Measurements from ENCODE around the gene NOXA1. TPM values are rescaled to one million over a fixed set of nuclear protein-coding genes. Genes with fewer than 3 reads are reported as not detected.
A peak's percentile ranks its signal among the peaks of the same experiment; 100 is the strongest.
"Not testable (repeated sequence)": the region's sequence is repeated elsewhere in the genome, so short reads cannot be mapped to it uniquely, and the experiment has no call there.

Gene NOXA1
- total RNA-seq, 4 donors from 2014 or later, result 6.3 to 11.4 (median 10.1) TPM

- no peaks in the 10 kb centered on the region for H3K27me3 ChIP-seq
- peaks cover 0 to 27% (median 14%) of the 10 kb centered on the region in 4 donors for H3K4me1 ChIP-seq
- no peak overlapping the region for H3K4me3 ChIP-seq
- no peak for TF ChIP-seq POLR2A (IDR thresholded peaks at IDR 0.05)
- TF ChIP-seq EP300 (IDR thresholded peaks at IDR 0.05), result no peak
- TF ChIP-seq, protein P1, sequence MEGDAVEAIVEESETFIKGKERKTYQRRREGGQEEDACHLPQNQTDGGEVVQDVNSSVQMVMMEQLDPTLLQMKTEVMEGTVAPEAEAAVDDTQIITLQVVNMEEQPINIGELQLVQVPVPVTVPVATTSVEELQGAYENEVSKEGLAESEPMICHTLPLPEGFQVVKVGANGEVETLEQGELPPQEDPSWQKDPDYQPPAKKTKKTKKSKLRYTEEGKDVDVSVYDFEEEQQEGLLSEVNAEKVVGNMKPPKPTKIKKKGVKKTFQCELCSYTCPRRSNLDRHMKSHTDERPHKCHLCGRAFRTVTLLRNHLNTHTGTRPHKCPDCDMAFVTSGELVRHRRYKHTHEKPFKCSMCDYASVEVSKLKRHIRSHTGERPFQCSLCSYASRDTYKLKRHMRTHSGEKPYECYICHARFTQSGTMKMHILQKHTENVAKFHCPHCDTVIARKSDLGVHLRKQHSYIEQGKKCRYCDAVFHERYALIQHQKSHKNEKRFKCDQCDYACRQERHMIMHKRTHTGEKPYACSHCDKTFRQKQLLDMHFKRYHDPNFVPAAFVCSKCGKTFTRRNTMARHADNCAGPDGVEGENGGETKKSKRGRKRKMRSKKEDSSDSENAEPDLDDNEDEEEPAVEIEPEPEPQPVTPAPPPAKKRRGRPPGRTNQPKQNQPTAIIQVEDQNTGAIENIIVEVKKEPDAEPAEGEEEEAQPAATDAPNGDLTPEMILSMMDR (IDR thresholded peaks at IDR 0.05), result no peak
- WGBS, 2 donors, result 86 to 89% methylated on average over 26 to 27 of the region's 30 CpGs
- no peak overlapping the region for H3K27ac ChIP-seq
- H3K9me3 ChIP-seq, result no peaks in the 10 kb centered on the region
- no peak for DNase-seq (ENCODE audit: low spot score in 2 of 2)
- H3K36me3 ChIP-seq, result peaks cover 0 to 37% (median 0%) of the 10 kb centered on the region in 3 donors
Observed at GRCh38 chr9:137462986-137463930, 40.1 kb downstream of the NOXA1 start.

GRCh38 chr9:137463931-137464290 is 40.7 kb downstream of the NOXA1 start:
- H3K4me1 ChIP-seq, result peaks cover 0 to 21% (median 9%) of the 10 kb centered on the region in 4 donors
- H3K4me3 ChIP-seq, result no peak overlapping the region
- peaks cover 0 to 37% (median 0%) of the 10 kb centered on the region in 3 donors for H3K36me3 ChIP-seq
- DNase-seq (ENCODE audit: low spot score in 2 of 2), result no peak
- no peaks in the 10 kb centered on the region for H3K27me3 ChIP-seq
- H3K9me3 ChIP-seq, result no peaks in the 10 kb centered on the region
- TF ChIP-seq EP300 (IDR thresholded peaks at IDR 0.05), result no peak
- TF ChIP-seq POLR2A (IDR thresholded peaks at IDR 0.05), result no peak
- H3K27ac ChIP-seq, result no peak overlapping the region
- 95% methylated on average over 13 of the region's 18 CpGs for WGBS, 2 donors

DNA sequence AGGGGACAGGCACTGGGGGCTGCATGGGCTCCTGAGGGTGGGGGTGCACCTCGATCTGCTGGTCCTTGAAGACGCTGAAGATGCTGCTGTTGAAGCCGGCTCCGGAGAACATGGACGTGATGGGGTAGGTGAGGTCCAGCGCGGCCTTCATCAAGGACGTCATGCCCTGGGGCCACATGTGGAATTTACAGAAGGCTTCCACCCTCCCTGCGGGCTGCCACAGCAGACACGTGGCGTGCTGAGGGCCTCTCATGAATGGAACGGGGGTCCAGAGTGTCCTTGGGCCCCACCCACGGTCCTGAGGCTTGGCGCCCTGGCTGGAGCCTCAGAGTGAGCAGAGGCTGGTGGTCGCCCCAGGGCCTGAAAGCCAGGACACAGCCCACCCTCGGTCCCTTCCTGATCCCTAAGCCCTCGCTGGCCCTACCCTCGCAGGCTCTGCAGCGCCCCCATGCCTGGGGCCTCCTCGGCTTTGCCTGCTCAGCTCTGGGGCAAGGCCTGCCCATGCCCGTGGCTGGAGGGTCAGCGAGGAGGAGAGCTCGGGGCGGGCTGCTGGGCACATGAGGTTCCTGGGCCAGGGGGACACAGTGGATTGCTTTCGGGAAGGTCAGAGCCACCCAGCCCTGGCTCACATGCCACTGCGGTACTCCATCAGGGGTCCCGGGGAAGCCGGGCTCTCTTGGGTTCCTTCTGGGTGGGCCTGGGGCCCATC is 41.3 kb downstream of the NOXA1 start:
- Histone ChIP-seq H3K9me3 (no peaks in the 10 kb centered on the region), H3K27ac (no peak overlapping the region), H3K4me3 (no peak overlapping the region), H3K27me3 (no peaks in the 10 kb centered on the region), H3K4me1 (peaks cover 0 to 19% (median 8%) of the 10 kb centered on the region in 4 donors), H3K36me3 (peaks cover 0 to 37% (median 0%) of the 10 kb centered on the region in 3 donors)
- TF ChIP-seq, protein P1 (IDR thresholded peaks at IDR 0.05), result no peak
- TF ChIP-seq EP300 (IDR thresholded peaks at IDR 0.05) (no peak), POLR2A (IDR thresholded peaks at IDR 0.05) (no peak)
- no peak for DNase-seq (ENCODE audit: low spot score in 2 of 2)
- 87 to 93% methylated on average over 15 to 23 of the region's 28 CpGs for WGBS, 2 donors

GRCh38 chr9:137465000-137465719 is 42.0 kb downstream of the NOXA1 start:
- TF ChIP-seq, protein P1 (IDR thresholded peaks at IDR 0.05), result no peak
- TF ChIP-seq POLR2A (IDR thresholded peaks at IDR 0.05), result no peak
- TF ChIP-seq EP300 (IDR thresholded peaks at IDR 0.05), result no peak
- Histone ChIP-seq H3K4me3 (no peak overlapping the region), H3K27me3 (no peaks in the 10 kb centered on the region), H3K9me3 (no peaks in the 10 kb centered on the region), H3K36me3 (peaks cover 0 to 37% (median 0%) of the 10 kb centered on the region in 3 donors), H3K27ac (no peak overlapping the region), H3K4me1 (peaks cover 0 to 12% (median 2%) of the 10 kb centered on the region in 4 donors)
- DNase-seq (ENCODE audit: low spot score in 2 of 2), result no peak
- 88 to 92% methylated on average over 15 to 17 of the region's 23 CpGs for WGBS, 2 donors

- Histone ChIP-seq H3K9me3 (no peaks in the 10 kb centered on the region), H3K27ac (no peak overlapping the region), H3K4me3 (no peak overlapping the region), H3K4me1 (peaks cover 0 to 12% (median 2%) of the 10 kb centered on the region in 4 donors), H3K36me3 (peaks cover 0 to 37% (median 0%) of the 10 kb centered on the region in 3 donors), H3K27me3 (no peaks in the 10 kb centered on the region)
- WGBS, 2 donors, result 77 to 83% methylated on average over 17 to 23 of the region's 23 CpGs
- DNase-seq (ENCODE audit: low spot score in 2 of 2), result peak in 1 of 2 donors; percentile 8
- TF ChIP-seq EP300 (IDR thresholded peaks at IDR 0.05) (no peak), POLR2A (IDR thresholded peaks at IDR 0.05) (no peak)
- TF ChIP-seq, protein P1 (IDR thresholded peaks at IDR 0.05), result no peak
Observed at GRCh38 chr9:137465720-137466388, 42.7 kb downstream of the NOXA1 start.

GRCh38 chr9:137466389-137467085 is 43.3 kb downstream of the NOXA1 start:
- peaks cover 0 to 37% (median 0%) of the 10 kb centered on the region in 3 donors for H3K36me3 ChIP-seq
- not testable (repeated sequence) for H3K4me1 ChIP-seq; H3K27me3 ChIP-seq; H3K27ac ChIP-seq; H3K9me3 ChIP-seq; H3K4me3 ChIP-seq; DNase-seq (ENCODE audit: low spot score in 2 of 2)
- WGBS, 2 donors, result 91% methylated on average over 35 of the region's 35 CpGs
